ENCODE results near the gene TNFRSF8.

DNA sequence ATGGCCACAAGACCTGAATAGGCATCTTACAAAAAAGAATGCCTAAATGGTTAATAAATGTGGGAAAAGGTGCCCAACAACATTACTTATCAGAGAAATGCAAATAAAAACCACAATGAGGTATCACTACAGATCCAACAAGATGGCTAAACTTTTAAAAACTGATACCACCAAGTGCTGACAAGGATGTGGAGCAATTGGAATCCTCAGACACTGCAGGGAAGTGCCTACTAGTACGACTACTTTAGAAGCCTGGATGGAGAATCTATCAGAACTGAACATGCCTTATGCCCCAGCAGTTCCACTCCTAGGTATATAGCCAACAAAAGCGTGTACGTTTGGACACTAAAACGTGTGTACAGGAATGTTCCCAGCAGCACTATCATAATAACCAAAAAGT, 19.9 kb downstream of the TNFRSF8 start:
- TF ChIP-seq, protein P1, sequence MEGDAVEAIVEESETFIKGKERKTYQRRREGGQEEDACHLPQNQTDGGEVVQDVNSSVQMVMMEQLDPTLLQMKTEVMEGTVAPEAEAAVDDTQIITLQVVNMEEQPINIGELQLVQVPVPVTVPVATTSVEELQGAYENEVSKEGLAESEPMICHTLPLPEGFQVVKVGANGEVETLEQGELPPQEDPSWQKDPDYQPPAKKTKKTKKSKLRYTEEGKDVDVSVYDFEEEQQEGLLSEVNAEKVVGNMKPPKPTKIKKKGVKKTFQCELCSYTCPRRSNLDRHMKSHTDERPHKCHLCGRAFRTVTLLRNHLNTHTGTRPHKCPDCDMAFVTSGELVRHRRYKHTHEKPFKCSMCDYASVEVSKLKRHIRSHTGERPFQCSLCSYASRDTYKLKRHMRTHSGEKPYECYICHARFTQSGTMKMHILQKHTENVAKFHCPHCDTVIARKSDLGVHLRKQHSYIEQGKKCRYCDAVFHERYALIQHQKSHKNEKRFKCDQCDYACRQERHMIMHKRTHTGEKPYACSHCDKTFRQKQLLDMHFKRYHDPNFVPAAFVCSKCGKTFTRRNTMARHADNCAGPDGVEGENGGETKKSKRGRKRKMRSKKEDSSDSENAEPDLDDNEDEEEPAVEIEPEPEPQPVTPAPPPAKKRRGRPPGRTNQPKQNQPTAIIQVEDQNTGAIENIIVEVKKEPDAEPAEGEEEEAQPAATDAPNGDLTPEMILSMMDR (conservative IDR thresholded peaks at IDR 0.05; ENCODE audit: low read depth, low read length) = no peak
- TF ChIP-seq EZH2phosphoT487 (IDR thresholded peaks at IDR 0.05; ENCODE audit: borderline replicate concordance, low read length) = no peak
